Activated CD4-positive, alpha-beta T cell treated with anti-CD3 and anti-CD28 coated beads for 1 hour (primary cell): ENCODE data around the gene SV2B.
"Not testable (repeated sequence)": the region's sequence is repeated elsewhere in the genome, so short reads cannot be mapped to it uniquely, and the experiment has no call there.

ENCODE experiments used
- DNase-seq: peaks from one replicate; pipeline ENCODE4 v3.0.0-alpha.2; 2020

SV2B gene

GRCh38 chr15:91099995-91100813, at the start of gene SV2B:
Gene SV2B (plus strand): TSS chr15:91100257. CDS start chr15:91226264, 126,007 bp downstream.
- DNase-seq: peak; percentile 22

GRCh38 chr15:91051248-91051647, 48.8 kb upstream of the SV2B start:
- no peak for DNase-seq

GRCh38 chr15:91054816-91055215, 45.2 kb upstream of the SV2B start:
- DNase-seq: no peak

- no peak for DNase-seq
Measured at GRCh38 chr15:91055548-91056331, 44.3 kb upstream of the SV2B start.

- DNase-seq: no peak
Measured at GRCh38 chr15:91061230-91061629, 38.8 kb upstream of the SV2B start.

- no peak for DNase-seq
Measured at GRCh38 chr15:91061997-91062396, 38.1 kb upstream of the SV2B start.

GRCh38 chr15:91065505-91065904, 34.6 kb upstream of the SV2B start:
- no peak for DNase-seq

- DNase-seq: no peak
Measured at GRCh38 chr15:91067036-91067435, 33.0 kb upstream of the SV2B start.

- DNase-seq: no peak
Measured at GRCh38 chr15:91068436-91068835, 31.6 kb upstream of the SV2B start.

- DNase-seq: no peak
Measured at GRCh38 chr15:91068966-91069365, 31.1 kb upstream of the SV2B start.

- DNase-seq: no peak
Measured at GRCh38 chr15:91070872-91071271, 29.2 kb upstream of the SV2B start.

GRCh38 chr15:91072161-91072560, 27.9 kb upstream of the SV2B start:
- DNase-seq: no peak

GRCh38 chr15:91073077-91073476, 27.0 kb upstream of the SV2B start:
- DNase-seq: no peak

- no peak for DNase-seq
Measured at GRCh38 chr15:91073768-91074167, 26.3 kb upstream of the SV2B start.

GRCh38 chr15:91075739-91076138, 24.3 kb upstream of the SV2B start:
- DNase-seq: no peak

- no peak for DNase-seq
Measured at GRCh38 chr15:91077029-91077428, 23.0 kb upstream of the SV2B start.

GRCh38 chr15:91093866-91094265, 6.2 kb upstream of the SV2B start:
- not testable (repeated sequence) for DNase-seq

GRCh38 chr15:91098451-91098850, 1.6 kb upstream of the SV2B start:
- no peak for DNase-seq

- DNase-seq: no peak
Measured at GRCh38 chr15:91099616-91099994, 452 bp upstream of the SV2B start.

- DNase-seq: no peak
Measured at GRCh38 chr15:91100814-91101607, 954 bp downstream of the SV2B start.

- DNase-seq: no peak
Measured at GRCh38 chr15:91101608-91101920, 1.5 kb downstream of the SV2B start.

GRCh38 chr15:91102546-91103330, 2.7 kb downstream of the SV2B start:
- no peak for DNase-seq

- no peak for DNase-seq
Measured at GRCh38 chr15:91104111-91104510, 4.1 kb downstream of the SV2B start.
